ENCODE data around the gene HNF1B.

Gene HNF1B

GRCh38 chr17:37737971-37738370, 6.9 kb downstream of the HNF1B start:
- ChIA-PET POLR2A (no interaction called here), CTCF (interaction anchor here (0.9 to 1.6 kb wide), 4 partner anchors 8 to 90 kb away, joined by 3 to 5 read pairs (median 4); no protein-coding TSS in a partner anchor)
- WGBS (ENCODE audit: insufficient coverage): 83% methylated on average over 2 of the region's 2 CpGs
- Histone ChIP-seq H3K27me3 (replicated peaks in 2 of 5; ENCODE audit: control insufficient read depth in 4 of 5, insufficient read depth in 5 of 5, low read length in 4 of 5) (peaks cover 6 to 67% (median 34%) of the 10 kb centered on the region in 5 experiments), H3K27ac (ENCODE audit: insufficient read depth in 1 of 2, low read depth in 1 of 2, low read length in 2 of 2, poor library complexity in 1 of 2, severe bottlenecking in 2 of 2) (no peak overlapping the region), H3K4me1 (ENCODE audit: control extremely low read depth in 1 of 4, control insufficient read depth in 4 of 4, insufficient read depth in 4 of 4, low read length in 3 of 4) (peaks cover 3 to 15% (median 12%) of the 10 kb centered on the region in 4 experiments), H3K36me3 (ENCODE audit: control insufficient read depth in 4 of 4, insufficient read depth in 4 of 4, low read length in 3 of 4) (no peaks in the 10 kb centered on the region), H3K4me3 (ENCODE audit: control insufficient read depth in 1 of 7, extremely low read depth in 1 of 7, insufficient read depth in 4 of 7, low read depth in 2 of 7, low read length in 6 of 7) (no peak overlapping the region), H3K9me3 (ENCODE audit: control extremely low read depth in 1 of 5, control insufficient read depth in 4 of 5, insufficient read depth in 2 of 5, low read depth in 1 of 5, low read length in 4 of 5) (no peaks in the 10 kb centered on the region)
- DNase-seq: no peak

- H3K36me3 ChIP-seq (ENCODE audit: control insufficient read depth in 4 of 4, insufficient read depth in 4 of 4, low read length in 3 of 4): no peaks in the 10 kb centered on the region
- peak in 2 of 3 donors; percentile 59 to 63 for DNase-seq
- H3K27ac ChIP-seq (ENCODE audit: insufficient read depth in 1 of 2, low read depth in 1 of 2, low read length in 2 of 2, poor library complexity in 1 of 2, severe bottlenecking in 2 of 2): no peak overlapping the region
- peaks cover 6 to 58% (median 28%) of the 10 kb centered on the region in 5 experiments for H3K27me3 ChIP-seq (replicated peaks in 2 of 5; ENCODE audit: control insufficient read depth in 4 of 5, insufficient read depth in 5 of 5, low read length in 4 of 5)
- peaks cover 3 to 6% (median 4%) of the 10 kb centered on the region in 4 experiments for H3K4me1 ChIP-seq (ENCODE audit: control extremely low read depth in 1 of 4, control insufficient read depth in 4 of 4, insufficient read depth in 4 of 4, low read length in 3 of 4)
- ChIA-PET CTCF (interaction anchor here (0.9 to 1.6 kb wide), 5 partner anchors 9 to 89 kb away, joined by 3 to 5 read pairs (median 3); no protein-coding TSS in a partner anchor), POLR2A (no interaction called here)
- WGBS (ENCODE audit: insufficient coverage): 100% methylated on average over 1 of the region's 1 CpG
- H3K9me3 ChIP-seq (ENCODE audit: control extremely low read depth in 1 of 5, control insufficient read depth in 4 of 5, insufficient read depth in 2 of 5, low read depth in 1 of 5, low read length in 4 of 5): no peaks in the 10 kb centered on the region
- H3K4me3 ChIP-seq (ENCODE audit: control insufficient read depth in 1 of 7, extremely low read depth in 1 of 7, insufficient read depth in 4 of 7, low read depth in 2 of 7, low read length in 6 of 7): no peak overlapping the region
These were observed 7.8 kb downstream of the HNF1B start for GRCh38 chr17:37737081-37737480.

GRCh38 chr17:37736428-37736827, 8.4 kb downstream of the HNF1B start:
- DNase-seq: no peak
- CTCF ChIA-PET: no interaction called here
- POLR2A ChIA-PET: no interaction called here
- H3K27me3 ChIP-seq (replicated peaks in 2 of 5; ENCODE audit: control insufficient read depth in 4 of 5, insufficient read depth in 5 of 5, low read length in 4 of 5): peaks cover 6 to 51% (median 24%) of the 10 kb centered on the region in 5 experiments
- WGBS (ENCODE audit: insufficient coverage): 90% methylated on average over 5 of the region's 6 CpGs
- no peaks in the 10 kb centered on the region for H3K9me3 ChIP-seq (ENCODE audit: control extremely low read depth in 1 of 5, control insufficient read depth in 4 of 5, insufficient read depth in 2 of 5, low read depth in 1 of 5, low read length in 4 of 5)
- H3K27ac ChIP-seq (ENCODE audit: insufficient read depth in 1 of 2, low read depth in 1 of 2, low read length in 2 of 2, poor library complexity in 1 of 2, severe bottlenecking in 2 of 2): no peak overlapping the region
- H3K4me3 ChIP-seq (ENCODE audit: control insufficient read depth in 1 of 7, extremely low read depth in 1 of 7, insufficient read depth in 4 of 7, low read depth in 2 of 7, low read length in 6 of 7): no peak overlapping the region
- no peaks in the 10 kb centered on the region for H3K36me3 ChIP-seq (ENCODE audit: control insufficient read depth in 4 of 4, insufficient read depth in 4 of 4, low read length in 3 of 4)
- no peaks in the 10 kb centered on the region for H3K4me1 ChIP-seq (ENCODE audit: control extremely low read depth in 1 of 4, control insufficient read depth in 4 of 4, insufficient read depth in 4 of 4, low read length in 3 of 4)

GRCh38 chr17:37735165-37735564, 9.7 kb downstream of the HNF1B start:
- no peaks in the 10 kb centered on the region for H3K36me3 ChIP-seq (ENCODE audit: control insufficient read depth in 4 of 4, insufficient read depth in 4 of 4, low read length in 3 of 4)
- DNase-seq: no peak
- 85% methylated on average over 3 of the region's 4 CpGs for WGBS (ENCODE audit: insufficient coverage)
- H3K9me3 ChIP-seq (ENCODE audit: control extremely low read depth in 1 of 5, control insufficient read depth in 4 of 5, insufficient read depth in 2 of 5, low read depth in 1 of 5, low read length in 4 of 5): no peaks in the 10 kb centered on the region
- POLR2A ChIA-PET: no interaction called here
- no peaks in the 10 kb centered on the region for H3K4me1 ChIP-seq (ENCODE audit: control extremely low read depth in 1 of 4, control insufficient read depth in 4 of 4, insufficient read depth in 4 of 4, low read length in 3 of 4)
- CTCF ChIA-PET: interaction anchor here (0.7 kb wide), 1 partner anchor 8 kb away, joined by 5 read pairs; no protein-coding TSS in a partner anchor
- H3K27ac ChIP-seq (ENCODE audit: insufficient read depth in 1 of 2, low read depth in 1 of 2, low read length in 2 of 2, poor library complexity in 1 of 2, severe bottlenecking in 2 of 2): no peak overlapping the region
- peaks cover 6 to 39% (median 19%) of the 10 kb centered on the region in 5 experiments for H3K27me3 ChIP-seq (replicated peaks in 2 of 5; ENCODE audit: control insufficient read depth in 4 of 5, insufficient read depth in 5 of 5, low read length in 4 of 5)
- no peak overlapping the region for H3K4me3 ChIP-seq (ENCODE audit: control insufficient read depth in 1 of 7, extremely low read depth in 1 of 7, insufficient read depth in 4 of 7, low read depth in 2 of 7, low read length in 6 of 7)

GRCh38 chr17:37732316-37732715, 12.5 kb downstream of the HNF1B start:
- Histone ChIP-seq H3K27ac (ENCODE audit: insufficient read depth in 1 of 2, low read depth in 1 of 2, low read length in 2 of 2, poor library complexity in 1 of 2, severe bottlenecking in 2 of 2) (no peak overlapping the region), H3K9me3 (ENCODE audit: control extremely low read depth in 1 of 5, control insufficient read depth in 4 of 5, insufficient read depth in 2 of 5, low read depth in 1 of 5, low read length in 4 of 5) (no peaks in the 10 kb centered on the region), H3K27me3 (replicated peaks in 2 of 5; ENCODE audit: control insufficient read depth in 4 of 5, insufficient read depth in 5 of 5, low read length in 4 of 5) (peaks cover 0 to 14% (median 9%) of the 10 kb centered on the region in 5 experiments), H3K4me3 (ENCODE audit: control insufficient read depth in 1 of 7, extremely low read depth in 1 of 7, insufficient read depth in 4 of 7, low read depth in 2 of 7, low read length in 6 of 7) (no peak overlapping the region), H3K4me1 (ENCODE audit: control extremely low read depth in 1 of 4, control insufficient read depth in 4 of 4, insufficient read depth in 4 of 4, low read length in 3 of 4) (no peaks in the 10 kb centered on the region), H3K36me3 (ENCODE audit: control insufficient read depth in 4 of 4, insufficient read depth in 4 of 4, low read length in 3 of 4) (no peaks in the 10 kb centered on the region)
- CTCF ChIA-PET: interaction anchor here (0.9 kb wide), 1 partner anchor 82 kb away, joined by 3 read pairs; no protein-coding TSS in a partner anchor
- DNase-seq: no peak
- POLR2A ChIA-PET: no interaction called here
- WGBS (ENCODE audit: insufficient coverage): 100% methylated on average over 3 of the region's 4 CpGs

GRCh38 chr17:37731056-37731455, 13.8 kb downstream of the HNF1B start:
- Histone ChIP-seq H3K4me3 (ENCODE audit: control insufficient read depth in 1 of 7, extremely low read depth in 1 of 7, insufficient read depth in 4 of 7, low read depth in 2 of 7, low read length in 6 of 7) (no peak overlapping the region), H3K9me3 (ENCODE audit: control extremely low read depth in 1 of 5, control insufficient read depth in 4 of 5, insufficient read depth in 2 of 5, low read depth in 1 of 5, low read length in 4 of 5) (no peaks in the 10 kb centered on the region), H3K36me3 (ENCODE audit: control insufficient read depth in 4 of 4, insufficient read depth in 4 of 4, low read length in 3 of 4) (no peaks in the 10 kb centered on the region), H3K4me1 (ENCODE audit: control extremely low read depth in 1 of 4, control insufficient read depth in 4 of 4, insufficient read depth in 4 of 4, low read length in 3 of 4) (no peaks in the 10 kb centered on the region), H3K27me3 (replicated peaks in 2 of 5; ENCODE audit: control insufficient read depth in 4 of 5, insufficient read depth in 5 of 5, low read length in 4 of 5) (peaks cover 0 to 8% (median 3%) of the 10 kb centered on the region in 5 experiments), H3K27ac (ENCODE audit: insufficient read depth in 1 of 2, low read depth in 1 of 2, low read length in 2 of 2, poor library complexity in 1 of 2, severe bottlenecking in 2 of 2) (no peak overlapping the region)
- ChIA-PET POLR2A (no interaction called here), CTCF (no interaction called here)
- WGBS (ENCODE audit: insufficient coverage): over 99% methylated on average over 12 of the region's 12 CpGs
- DNase-seq: no peak

- Histone ChIP-seq H3K27ac (ENCODE audit: insufficient read depth in 1 of 2, low read depth in 1 of 2, low read length in 2 of 2, poor library complexity in 1 of 2, severe bottlenecking in 2 of 2) (no peak overlapping the region), H3K27me3 (replicated peaks in 2 of 5; ENCODE audit: control insufficient read depth in 4 of 5, insufficient read depth in 5 of 5, low read length in 4 of 5) (peaks cover 0 to 6% (median 0%) of the 10 kb centered on the region in 5 experiments), H3K4me1 (ENCODE audit: control extremely low read depth in 1 of 4, control insufficient read depth in 4 of 4, insufficient read depth in 4 of 4, low read length in 3 of 4) (no peaks in the 10 kb centered on the region), H3K36me3 (ENCODE audit: control insufficient read depth in 4 of 4, insufficient read depth in 4 of 4, low read length in 3 of 4) (no peaks in the 10 kb centered on the region), H3K9me3 (ENCODE audit: control extremely low read depth in 1 of 5, control insufficient read depth in 4 of 5, insufficient read depth in 2 of 5, low read depth in 1 of 5, low read length in 4 of 5) (no peaks in the 10 kb centered on the region), H3K4me3 (ENCODE audit: control insufficient read depth in 1 of 7, extremely low read depth in 1 of 7, insufficient read depth in 4 of 7, low read depth in 2 of 7, low read length in 6 of 7) (no peak overlapping the region)
- DNase-seq: no peak
- 83% methylated on average over 6 of the region's 6 CpGs for WGBS (ENCODE audit: insufficient coverage)
- POLR2A ChIA-PET: no interaction called here
- CTCF ChIA-PET: no interaction called here
These were observed 15.0 kb downstream of the HNF1B start for GRCh38 chr17:37729905-37730304.
